ENCODE data around the gene BLNK.

DNA sequence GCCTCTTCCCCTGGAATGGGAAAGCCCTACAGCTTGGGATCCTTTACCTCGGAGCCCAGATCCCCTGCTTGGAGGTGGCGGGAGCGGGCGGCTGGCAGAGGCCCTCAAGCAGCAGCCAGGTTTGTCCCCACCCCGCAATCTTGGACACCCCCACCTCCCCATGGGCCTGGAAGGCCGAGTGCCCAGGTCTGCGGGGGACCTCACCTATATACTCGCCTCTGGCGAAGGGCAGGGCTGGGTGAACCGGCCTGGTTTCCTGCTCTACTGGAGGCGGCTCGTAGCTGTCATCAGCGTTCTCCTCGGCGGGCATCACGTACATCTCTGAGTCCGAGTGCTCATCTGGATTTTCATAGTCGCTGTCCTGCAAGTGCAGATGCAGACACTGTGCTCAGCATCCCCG is 44.2 kb downstream of the BLNK start:
- TF ChIP-seq ZSCAN20 (CRISPR knock-in tag; IDR thresholded peaks at IDR 0.05) (no peak), SMC3 (IDR thresholded peaks at IDR 0.05) (no peak), CTCF (IDR thresholded peaks at IDR 0.05) (no peak), RCOR1 (IDR thresholded peaks at IDR 0.05; ENCODE audit: low read depth, low read length) (no peak), JUNB (IDR thresholded peaks at IDR 0.05) (no peak), POLR2A (IDR thresholded peaks at IDR 0.05; ENCODE audit: low read length) (no peak)
